Mucosa of descending colon (tissue), 3 donors: ENCODE measurements around the gene ERVK3-1. TPM values are rescaled to one million over a fixed set of nuclear protein-coding genes. Genes with fewer than 3 reads are reported as not detected.

Experiments
- ATAC-seq: fragments of 200-7000 bp; cut with Tn5 transposase; one replicate; pipeline ENCODE4 v1.9.1; 2020; ENCODE audit warnings: mild to moderate bottlenecking, moderate library complexity
- DNase-seq, 3 donors: peaks; one replicate each; pipeline ENCODE4 v3.0.0-alpha.2; 2020
- H3K36me3 ChIP-seq: fragments of 200-600 bp; one replicate; pipeline ENCODE4 v1.8.0; 2021; ENCODE audit warnings: low read depth, mild to moderate bottlenecking
- H3K4me1 ChIP-seq: fragments of 200-600 bp; one replicate; pipeline ENCODE4 v1.8.0; 2021; ENCODE audit warnings: low read depth, mild to moderate bottlenecking
- H3K4me3 ChIP-seq: fragments of 200-600 bp; one replicate; pipeline ENCODE4 v1.8.0; 2021; ENCODE audit warnings: mild to moderate bottlenecking
- H3K9me3 ChIP-seq: fragments of 200-600 bp; one replicate; pipeline ENCODE4 v1.8.0; 2021; ENCODE audit warnings: mild to moderate bottlenecking
- intact Hi-C, 2 donors: fragments of 100-400 bp; cut with DNase I in 1 of 2; cut with micrococcal nuclease in 1 of 2; formaldehyde crosslinking; loops; one replicate each; pipeline versions ENCODE4 v1.11.0 to v1.11.1; 2022; cut with DNase I, micrococcal nuclease
- total RNA-seq, 3 donors: library from RNA; stranded (reverse); fragmentation: NEBNext Ultra II Directional in 2 of 3; extraction: Animal tissue kit (Norgen Biotek cat#: 25700) in 2 of 3; gene quantifications; one replicate each; pipeline versions ENCODE4 v1.2.1 to v1.2.4, GENCODE V29; 2021 to 2023
- TF ChIP-seq, protein P1 (sequence below): fragments of 200-600 bp; IDR thresholded peaks from one replicate; pipeline ENCODE4 v1.8.0; 2022; ENCODE audit warnings: antibody characterized with exemption, mild to moderate bottlenecking
- donor health status: DM: no; HTN: no; CAD: no; lungs with moderate emphysema.
- donor health status: DM: no; HTN: no; CAD: no.
- donor health status: DM: no; HTN: yes; CAD: no.

ERVK3-1 gene
- total RNA-seq, 3 donors from 2014 or later = 25.0 to 31.7 (median 30.0) TPM

DNA sequence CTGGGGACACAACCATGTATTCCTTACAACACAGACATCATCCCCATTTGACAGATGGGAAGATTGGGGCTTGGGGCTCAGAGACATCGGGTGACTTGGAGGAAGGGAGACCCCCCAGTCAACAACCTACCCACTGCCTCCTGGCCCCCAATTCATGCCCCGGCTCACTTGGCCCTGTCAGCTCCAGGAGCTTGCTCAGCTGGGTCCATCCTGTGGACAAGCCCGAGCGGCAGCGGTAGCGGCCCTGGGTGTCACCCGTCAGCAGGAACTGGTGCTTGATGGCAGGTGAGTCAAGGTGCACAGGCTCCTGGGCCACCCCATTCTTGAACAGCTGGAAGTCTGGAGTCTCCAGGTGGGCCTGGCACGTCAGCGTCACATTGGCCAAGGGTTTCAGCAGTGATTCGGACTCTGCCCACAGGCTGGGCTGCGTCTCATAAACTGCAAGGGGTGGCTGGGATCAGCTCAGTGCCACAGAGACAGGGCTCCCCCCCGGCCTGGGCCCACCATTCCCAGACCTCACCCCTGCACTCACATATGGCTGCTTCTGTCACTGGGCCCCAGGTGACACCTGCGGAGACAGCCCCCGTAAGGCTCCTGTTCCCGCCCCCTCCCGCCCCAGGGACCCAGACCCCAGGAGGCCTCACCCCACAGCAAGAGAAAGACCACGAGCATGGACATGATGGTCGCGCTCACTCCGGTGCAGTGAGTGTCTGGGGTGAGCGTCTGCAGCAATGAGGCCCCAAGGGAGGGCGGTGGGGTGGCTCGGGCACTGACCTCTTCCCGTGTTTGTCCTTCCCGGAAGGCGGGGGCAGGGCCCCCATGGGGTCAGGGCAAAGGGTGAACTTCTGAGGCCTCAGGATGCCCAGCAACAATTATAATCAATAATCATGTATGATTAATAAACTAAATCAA lies 47.8 kb downstream of the ERVK3-1 start, which contains the start of gene A1BG:
Gene A1BG (minus strand): TSS at position 733 of the 912 bp plus-strand sequence. CDS start 55 bp downstream, at position 678.
- ATAC-seq = no peak
- TF ChIP-seq, protein P1, sequence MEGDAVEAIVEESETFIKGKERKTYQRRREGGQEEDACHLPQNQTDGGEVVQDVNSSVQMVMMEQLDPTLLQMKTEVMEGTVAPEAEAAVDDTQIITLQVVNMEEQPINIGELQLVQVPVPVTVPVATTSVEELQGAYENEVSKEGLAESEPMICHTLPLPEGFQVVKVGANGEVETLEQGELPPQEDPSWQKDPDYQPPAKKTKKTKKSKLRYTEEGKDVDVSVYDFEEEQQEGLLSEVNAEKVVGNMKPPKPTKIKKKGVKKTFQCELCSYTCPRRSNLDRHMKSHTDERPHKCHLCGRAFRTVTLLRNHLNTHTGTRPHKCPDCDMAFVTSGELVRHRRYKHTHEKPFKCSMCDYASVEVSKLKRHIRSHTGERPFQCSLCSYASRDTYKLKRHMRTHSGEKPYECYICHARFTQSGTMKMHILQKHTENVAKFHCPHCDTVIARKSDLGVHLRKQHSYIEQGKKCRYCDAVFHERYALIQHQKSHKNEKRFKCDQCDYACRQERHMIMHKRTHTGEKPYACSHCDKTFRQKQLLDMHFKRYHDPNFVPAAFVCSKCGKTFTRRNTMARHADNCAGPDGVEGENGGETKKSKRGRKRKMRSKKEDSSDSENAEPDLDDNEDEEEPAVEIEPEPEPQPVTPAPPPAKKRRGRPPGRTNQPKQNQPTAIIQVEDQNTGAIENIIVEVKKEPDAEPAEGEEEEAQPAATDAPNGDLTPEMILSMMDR = no peak
- intact Hi-C loops = no loop called here

DNA sequence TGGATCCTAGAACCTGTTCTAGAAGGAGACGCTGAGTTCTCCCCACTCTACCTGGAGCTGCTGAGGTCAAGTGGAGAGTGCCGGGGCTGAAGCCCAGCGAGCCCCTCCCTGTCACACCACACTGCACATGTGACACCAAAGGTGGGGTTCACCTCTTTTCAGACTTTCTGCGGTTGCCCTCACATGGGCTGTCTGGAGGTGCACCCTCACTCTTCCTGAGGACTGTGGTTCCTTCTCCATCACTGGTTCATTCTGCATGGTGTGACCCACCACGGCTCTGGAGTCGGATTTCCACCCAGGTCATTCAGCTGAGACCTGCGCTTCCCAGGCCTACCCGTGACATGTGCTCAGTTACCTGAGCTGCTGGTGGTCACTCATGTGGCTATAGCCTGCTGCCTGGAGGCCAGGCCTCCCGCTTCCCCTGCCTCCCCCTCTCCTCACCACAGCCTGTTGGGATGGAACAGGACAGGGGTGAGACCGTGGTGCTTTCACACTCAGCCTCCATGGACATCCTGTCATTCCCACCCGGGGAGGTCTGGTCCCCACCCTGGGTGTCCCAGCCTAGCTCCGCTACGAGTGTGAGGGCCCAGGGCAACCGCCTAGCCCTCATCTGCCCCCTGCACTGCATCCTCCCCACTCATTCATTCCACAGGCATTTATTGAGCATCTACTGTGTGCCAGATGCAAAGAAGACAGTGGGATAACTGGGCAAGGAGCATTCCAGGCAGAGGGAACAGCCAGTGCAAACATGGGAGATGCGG lies 48.7 kb downstream of the ERVK3-1 start:
- intact Hi-C loops = no loop called here
- Histone ChIP-seq H3K36me3 (no peaks in the 10 kb centered on the region), H3K9me3 (no peaks in the 10 kb centered on the region), H3K4me3 (no peak overlapping the region), H3K4me1 (no peaks in the 10 kb centered on the region)
- TF ChIP-seq, protein P1 = no peak
- ATAC-seq (no peak), DNase-seq (no peak)

More for the DNA sequence above, 47.8 kb downstream of the ERVK3-1 start, which contains the start of gene A1BG:
- Histone ChIP-seq H3K4me3 (no peak within 1 kb of the TSS), H3K9me3 (no peaks in the 10 kb centered on the region), H3K36me3 (no peaks in the 10 kb centered on the region), H3K4me1 (no peaks in the 10 kb centered on the region)
- DNase-seq = no peak

DNA sequence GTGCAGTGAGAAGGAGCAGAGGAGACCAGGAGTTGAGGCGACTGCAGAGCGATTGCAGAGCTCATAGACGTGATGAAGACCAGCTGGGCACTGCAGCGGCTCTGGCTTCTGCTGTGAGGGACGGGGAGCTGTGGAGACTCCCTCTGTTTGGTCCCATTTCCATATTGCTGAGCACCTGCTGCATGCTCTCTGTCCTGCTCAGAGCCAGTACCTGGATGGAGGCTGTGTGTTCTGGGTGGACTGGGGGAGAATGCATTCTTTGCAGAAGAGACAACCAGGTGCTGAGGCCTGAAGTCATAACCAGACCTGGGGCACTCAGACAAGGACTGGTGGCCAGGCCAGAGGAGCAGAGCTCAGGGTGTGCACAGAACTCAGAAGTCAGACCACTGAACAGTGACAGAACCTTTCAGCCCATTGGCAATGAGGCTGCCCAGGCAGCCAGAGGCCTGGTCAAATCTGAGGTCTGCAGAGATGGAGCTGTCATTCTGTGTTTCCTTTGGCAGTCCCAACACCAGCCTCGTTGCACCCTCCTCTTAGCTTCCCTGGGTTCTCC lies 49.4 kb downstream of the ERVK3-1 start:
- Histone ChIP-seq H3K9me3 (no peaks in the 10 kb centered on the region), H3K36me3 (no peaks in the 10 kb centered on the region), H3K4me1 (no peaks in the 10 kb centered on the region), H3K4me3 (no peak overlapping the region)
- intact Hi-C loops = no loop called here
- DNase-seq = no peak
- TF ChIP-seq, protein P1 = no peak
- no peak for ATAC-seq

DNA sequence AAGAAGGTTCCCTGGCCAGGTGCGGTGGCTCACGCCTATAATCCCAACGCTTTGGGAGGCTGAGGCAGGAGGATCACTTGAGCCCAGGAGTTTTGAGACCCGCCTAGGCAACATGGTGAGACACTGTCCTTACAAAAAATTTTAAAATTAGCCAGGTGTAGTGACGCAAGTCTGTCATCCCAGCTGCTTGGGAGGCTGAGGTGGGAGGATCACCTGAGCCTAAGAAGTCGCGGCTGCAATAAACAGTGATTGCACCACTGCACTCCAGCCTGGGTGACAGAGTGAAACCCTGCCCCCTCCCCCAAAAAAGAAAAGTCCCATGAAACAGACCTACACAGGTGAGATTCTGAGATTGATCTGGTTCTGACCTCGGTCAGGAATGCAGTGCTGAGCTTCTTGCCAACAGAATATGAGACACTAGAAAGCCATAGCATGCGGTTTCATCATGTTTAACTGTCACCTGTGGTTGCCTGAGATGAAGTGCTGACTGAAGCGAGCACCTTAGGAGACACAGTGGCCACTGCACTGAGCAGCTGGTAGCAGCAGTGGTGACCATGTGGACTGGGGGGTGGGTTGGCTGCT lies 50.1 kb downstream of the ERVK3-1 start:
- intact Hi-C loops = no loop called here
- TF ChIP-seq, protein P1 = no peak
- no peaks in the 10 kb centered on the region for H3K9me3 ChIP-seq
- no peak overlapping the region for H3K4me3 ChIP-seq
- ATAC-seq = no peak
- no peaks in the 10 kb centered on the region for H3K36me3 ChIP-seq
- no peaks in the 10 kb centered on the region for H3K4me1 ChIP-seq
- no peak for DNase-seq
